Suprapubic skin (tissue), 3 donors: ENCODE results near the gene CD96.

ENCODE experiments used
- CTCF ChIP-seq, 2 donors: fragments of 200-600 bp in 1 of 2; fragments of 450-650 bp in 1 of 2; sonication (generic) in 1 of 2; IDR thresholded peaks; one replicate each; pipeline ENCODE4 v1.5.1; 2016 to 2019; ENCODE audit warnings: antibody characterized with exemption in 2 of 2, mild to moderate bottlenecking in 1 of 2, moderate library complexity in 1 of 2
- POLR2A ChIP-seq, 2 donors: fragments of 450-650 bp; IDR thresholded peaks; one replicate each; pipeline ENCODE4 v1.6.1; 2017; ENCODE audit warnings: antibody characterized with exemption in 2 of 2, mild to moderate bottlenecking in 2 of 2, moderate library complexity in 2 of 2

DNA sequence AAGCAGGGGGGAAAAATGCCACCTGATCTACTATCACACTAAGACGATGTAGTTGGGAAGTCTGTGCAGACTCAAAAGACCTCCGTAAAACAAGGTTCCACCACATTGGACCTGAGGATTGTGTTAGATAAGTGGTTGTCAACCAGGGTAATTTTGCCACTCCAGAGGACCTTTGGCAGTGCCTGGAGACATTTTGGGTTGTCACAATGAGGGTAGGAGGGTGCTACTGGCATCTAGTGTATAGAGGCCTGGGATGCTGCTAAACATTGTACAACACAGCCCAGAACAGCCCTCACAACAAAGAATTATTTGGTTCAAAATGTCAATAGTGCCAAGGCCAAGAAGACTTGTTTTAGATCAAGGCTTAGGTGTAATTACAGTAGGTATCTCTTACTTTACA is 67.7 kb downstream of the CD96 start:
- TF ChIP-seq POLR2A (IDR thresholded peaks at IDR 0.05): no peak
- TF ChIP-seq CTCF (IDR thresholded peaks at IDR 0.05): no peak
